Smooth muscle cell of the brain vasculature (primary cell): Measurements from ENCODE around the gene EDEM3.
"Not testable (repeated sequence)": the region's sequence is repeated elsewhere in the genome, so short reads cannot be mapped to it uniquely, and the experiment has no call there.

Experiments used
- DNase-seq: peaks from one replicate; pipeline ENCODE4 v3.0.0-alpha.2; 2012; ENCODE audit warnings: low read depth, low spot score

EDEM3 gene

GRCh38 chr1:184769241-184769640, 14.6 kb upstream of the EDEM3 start:
- DNase-seq = no peak

- DNase-seq = no peak
These were observed 13.8 kb upstream of the EDEM3 start for GRCh38 chr1:184768467-184768866.

- DNase-seq = no peak
These were observed 12.9 kb upstream of the EDEM3 start for GRCh38 chr1:184767591-184767990.

- DNase-seq = no peak
These were observed 9.8 kb upstream of the EDEM3 start for GRCh38 chr1:184764483-184764882.

GRCh38 chr1:184763520-184763919, 8.9 kb upstream of the EDEM3 start:
- not testable (repeated sequence) for DNase-seq

GRCh38 chr1:184761969-184762485, 7.4 kb upstream of the EDEM3 start:
- DNase-seq = no peak

- DNase-seq = no peak
These were observed 5.0 kb upstream of the EDEM3 start for GRCh38 chr1:184759651-184760050.

GRCh38 chr1:184759112-184759511, 4.5 kb upstream of the EDEM3 start:
- DNase-seq = no peak

- DNase-seq = no peak
These were observed 3.2 kb upstream of the EDEM3 start for GRCh38 chr1:184757891-184758290.

- DNase-seq = no peak
These were observed 2.7 kb upstream of the EDEM3 start for GRCh38 chr1:184757406-184757805.

GRCh38 chr1:184755226-184756065, 788 bp upstream of the EDEM3 start:
- DNase-seq = peak; percentile 12

GRCh38 chr1:184753608-184754475, 816 bp downstream of the EDEM3 start:
- no peak for DNase-seq

GRCh38 chr1:184753117-184753516, 1.5 kb downstream of the EDEM3 start:
- no peak for DNase-seq

GRCh38 chr1:184752656-184753055, 2.0 kb downstream of the EDEM3 start:
- no peak for DNase-seq

GRCh38 chr1:184748740-184749139, 5.9 kb downstream of the EDEM3 start:
- no peak for DNase-seq

GRCh38 chr1:184747089-184747955, 7.3 kb downstream of the EDEM3 start:
- no peak for DNase-seq

GRCh38 chr1:184745929-184746638, 8.6 kb downstream of the EDEM3 start:
- DNase-seq = no peak

- no peak for DNase-seq
These were observed 9.5 kb downstream of the EDEM3 start for GRCh38 chr1:184745110-184745509.

GRCh38 chr1:184743062-184743756, 11.4 kb downstream of the EDEM3 start:
- DNase-seq = no peak

GRCh38 chr1:184740344-184740743, 14.3 kb downstream of the EDEM3 start:
- DNase-seq = no peak
